Testis (tissue), 2 donors: Measurements from ENCODE around the gene SNAP47.

ENCODE experiments used
- POLR2A ChIP-seq: fragments of 450-650 bp; IDR thresholded peaks from one replicate; pipeline ENCODE4 v1.6.1; 2017; ENCODE audit warnings: antibody characterized with exemption, mild to moderate bottlenecking, moderate library complexity
- TF ChIP-seq, protein P1 (sequence below), 3 experiments: fragments of 450-650 bp in 2 of 3; fragments of 200-600 bp in 1 of 3; sonication (generic) in 1 of 3; IDR thresholded peaks; one replicate each; pipeline ENCODE4 v1.5.1; 2016 to 2019; ENCODE audit warnings: antibody characterized with exemption in 3 of 3, mild to moderate bottlenecking in 2 of 3, moderate library complexity in 1 of 3

DNA sequence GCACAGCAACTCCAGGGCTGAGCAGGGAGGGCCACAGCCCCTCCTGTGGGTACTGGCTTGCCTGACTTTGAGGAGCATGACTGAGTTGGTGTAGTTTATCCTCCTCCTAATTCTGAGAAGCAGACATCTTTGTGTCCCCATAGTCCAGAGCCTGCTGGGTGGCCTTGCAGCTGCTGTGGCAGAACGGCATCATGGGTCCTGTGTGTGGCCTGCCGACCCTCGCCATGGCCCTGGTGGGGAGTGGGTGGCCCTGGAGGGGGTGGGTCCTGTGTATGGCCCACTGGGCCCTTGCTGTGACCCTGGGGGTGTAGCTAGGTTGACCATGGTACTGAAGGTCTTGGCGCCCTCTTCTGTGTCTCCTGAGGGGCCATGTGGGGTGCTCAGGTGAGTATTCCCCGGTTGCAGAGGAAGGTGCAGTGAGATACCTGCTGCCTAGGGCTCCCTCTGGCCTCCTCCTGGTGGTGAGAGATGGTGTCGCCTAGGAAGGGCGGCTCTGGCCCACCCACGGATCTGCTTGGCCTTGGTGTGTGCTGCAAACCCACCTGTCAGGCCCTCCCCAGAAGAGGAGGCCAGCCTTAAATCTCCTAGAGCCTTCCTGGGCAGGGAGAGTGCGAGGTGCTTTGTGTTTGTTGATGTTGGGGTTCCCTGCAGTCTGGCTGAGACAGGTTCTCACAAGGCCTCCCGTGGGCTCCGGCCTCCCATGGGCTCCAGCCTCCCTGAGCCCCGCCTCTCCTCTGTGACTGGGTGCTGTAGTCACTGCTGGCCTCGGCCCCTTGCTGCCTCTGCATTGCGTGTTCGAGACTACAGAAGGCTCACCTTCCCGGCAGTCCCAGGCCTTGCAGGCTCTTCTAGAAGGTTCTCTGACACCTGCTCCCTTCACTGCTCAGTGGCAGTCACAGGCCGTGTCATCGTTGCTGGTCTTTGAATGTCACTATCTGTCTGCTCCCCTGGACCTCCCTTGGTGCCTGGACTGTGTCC lies 7.8 kb downstream of the SNAP47 start:
- TF ChIP-seq POLR2A = no peak
- TF ChIP-seq, protein P1, sequence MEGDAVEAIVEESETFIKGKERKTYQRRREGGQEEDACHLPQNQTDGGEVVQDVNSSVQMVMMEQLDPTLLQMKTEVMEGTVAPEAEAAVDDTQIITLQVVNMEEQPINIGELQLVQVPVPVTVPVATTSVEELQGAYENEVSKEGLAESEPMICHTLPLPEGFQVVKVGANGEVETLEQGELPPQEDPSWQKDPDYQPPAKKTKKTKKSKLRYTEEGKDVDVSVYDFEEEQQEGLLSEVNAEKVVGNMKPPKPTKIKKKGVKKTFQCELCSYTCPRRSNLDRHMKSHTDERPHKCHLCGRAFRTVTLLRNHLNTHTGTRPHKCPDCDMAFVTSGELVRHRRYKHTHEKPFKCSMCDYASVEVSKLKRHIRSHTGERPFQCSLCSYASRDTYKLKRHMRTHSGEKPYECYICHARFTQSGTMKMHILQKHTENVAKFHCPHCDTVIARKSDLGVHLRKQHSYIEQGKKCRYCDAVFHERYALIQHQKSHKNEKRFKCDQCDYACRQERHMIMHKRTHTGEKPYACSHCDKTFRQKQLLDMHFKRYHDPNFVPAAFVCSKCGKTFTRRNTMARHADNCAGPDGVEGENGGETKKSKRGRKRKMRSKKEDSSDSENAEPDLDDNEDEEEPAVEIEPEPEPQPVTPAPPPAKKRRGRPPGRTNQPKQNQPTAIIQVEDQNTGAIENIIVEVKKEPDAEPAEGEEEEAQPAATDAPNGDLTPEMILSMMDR (IDR thresholded peaks at IDR 0.05) = no peak
